Activated T-cell treated with anti-CD3 and anti-CD28 coated beads, Interleukin-2, amount 50 U/mL, for 24 hours (primary cell): ENCODE measurements around the gene ZNF680.
"Not testable (repeated sequence)": the region's sequence is repeated elsewhere in the genome, so short reads cannot be mapped to it uniquely, and the experiment has no call there.

ENCODE experiments used
- DNase-seq: peaks from one replicate; pipeline ENCODE4 v3.0.0-alpha.2; 2020
- H3K27ac Mint-ChIP-seq: 2 replicates; pipeline ENCODE4 v1.8.0; 2020; ENCODE audit warnings: mild to moderate bottlenecking, mixed read lengths
- H3K27me3 Mint-ChIP-seq: 2 replicates; pipeline ENCODE4 v1.8.0; 2020; ENCODE audit warnings: mixed read lengths
- H3K36me3 Mint-ChIP-seq: 2 replicates; pipeline ENCODE4 v1.8.0; 2020; ENCODE audit warnings: low read depth, mixed read lengths
- H3K4me1 Mint-ChIP-seq: 2 replicates; pipeline ENCODE4 v1.8.0; 2020; ENCODE audit warnings: low read depth, mixed read lengths
- H3K4me3 Mint-ChIP-seq: 2 replicates; pipeline ENCODE4 v1.8.0; 2020; ENCODE audit warnings: mild to moderate bottlenecking, moderate library complexity, mixed read lengths
- H3K9me3 Mint-ChIP-seq: 2 replicates; pipeline ENCODE4 v1.8.0; 2020; ENCODE audit warnings: mixed read lengths

The ZNF680 gene

GRCh38 chr7:64570284-64570605 lies 7.4 kb upstream of the ZNF680 start:
- not testable (repeated sequence) for H3K9me3 Mint-ChIP-seq, DNase-seq, H3K36me3 Mint-ChIP-seq
- Mint-ChIP-seq H3K27me3 (peaks cover 15% of the 10 kb centered on the region), H3K4me3 (peak overlapping the region; percentile 76), H3K4me1 (peaks cover 12% of the 10 kb centered on the region), H3K27ac (peak overlapping the region; percentile 76)

- Mint-ChIP-seq H3K27me3 (peaks cover 11% of the 10 kb centered on the region), H3K4me3 (peak overlapping the region; percentile 76), H3K27ac (peak overlapping the region; percentile 76)
- H3K4me1 Mint-ChIP-seq, H3K9me3 Mint-ChIP-seq, H3K36me3 Mint-ChIP-seq: not testable (repeated sequence)
- DNase-seq, result peak; percentile 73
These were observed 6.8 kb upstream of the ZNF680 start for GRCh38 chr7:64569372-64570283.

GRCh38 chr7:64562256-64562625 lies 630 bp downstream of the ZNF680 start:
- no peak for DNase-seq
- Mint-ChIP-seq H3K27ac (peak overlapping the region; percentile 97), H3K36me3 (peaks cover 48% of the 10 kb centered on the region), H3K9me3 (peaks cover 6% of the 10 kb centered on the region), H3K27me3 (no peaks in the 10 kb centered on the region), H3K4me3 (peak overlapping the region; percentile 100), H3K4me1 (peaks cover 30% of the 10 kb centered on the region)

GRCh38 chr7:64559206-64559605 lies 3.7 kb downstream of the ZNF680 start:
- Mint-ChIP-seq H3K9me3 (peaks cover 11% of the 10 kb centered on the region), H3K27ac (peak overlapping the region; percentile 50), H3K27me3 (no peaks in the 10 kb centered on the region), H3K4me3 (no peak overlapping the region), H3K4me1 (peaks cover 37% of the 10 kb centered on the region), H3K36me3 (peaks cover 75% of the 10 kb centered on the region)
- DNase-seq, result no peak

- H3K4me3 Mint-ChIP-seq, result no peak overlapping the region
- peaks cover 79% of the 10 kb centered on the region for H3K36me3 Mint-ChIP-seq
- H3K27me3 Mint-ChIP-seq, result no peaks in the 10 kb centered on the region
- H3K27ac Mint-ChIP-seq, result no peak overlapping the region
- H3K9me3 Mint-ChIP-seq, result peaks cover 11% of the 10 kb centered on the region
- peaks cover 33% of the 10 kb centered on the region for H3K4me1 Mint-ChIP-seq
- DNase-seq, result no peak
These were observed 4.1 kb downstream of the ZNF680 start for GRCh38 chr7:64558781-64559180.

- Mint-ChIP-seq H3K9me3 (peaks cover 11% of the 10 kb centered on the region), H3K4me1 (peaks cover 30% of the 10 kb centered on the region), H3K27me3 (no peaks in the 10 kb centered on the region), H3K4me3 (no peak overlapping the region), H3K36me3 (peaks cover 83% of the 10 kb centered on the region), H3K27ac (no peak overlapping the region)
- no peak for DNase-seq
These were observed 4.6 kb downstream of the ZNF680 start for GRCh38 chr7:64558323-64558705.

- Mint-ChIP-seq H3K4me1 (peaks cover 27% of the 10 kb centered on the region), H3K36me3 (peaks cover 84% of the 10 kb centered on the region), H3K27me3 (no peaks in the 10 kb centered on the region), H3K27ac (no peak overlapping the region), H3K9me3 (peaks cover 11% of the 10 kb centered on the region), H3K4me3 (no peak overlapping the region)
- no peak for DNase-seq
These were observed 5.1 kb downstream of the ZNF680 start for GRCh38 chr7:64557601-64558322.

GRCh38 chr7:64555046-64555445 lies 7.8 kb downstream of the ZNF680 start:
- Mint-ChIP-seq H3K27me3 (no peaks in the 10 kb centered on the region), H3K9me3 (peaks cover 14% of the 10 kb centered on the region), H3K4me1 (peaks cover 16% of the 10 kb centered on the region), H3K27ac (no peak overlapping the region), H3K4me3 (no peak overlapping the region), H3K36me3 (peaks cover 84% of the 10 kb centered on the region)
- DNase-seq, result no peak

GRCh38 chr7:64554188-64554587 lies 8.7 kb downstream of the ZNF680 start:
- Mint-ChIP-seq H3K36me3 (peaks cover 89% of the 10 kb centered on the region), H3K9me3 (peaks cover 16% of the 10 kb centered on the region), H3K4me1 (peaks cover 16% of the 10 kb centered on the region)
- H3K4me3 Mint-ChIP-seq, H3K27ac Mint-ChIP-seq, H3K27me3 Mint-ChIP-seq, DNase-seq: not testable (repeated sequence)

GRCh38 chr7:64551375-64552142 lies 11.3 kb downstream of the ZNF680 start:
- H3K4me3 Mint-ChIP-seq, result no peak overlapping the region
- H3K9me3 Mint-ChIP-seq, result peaks cover 20% of the 10 kb centered on the region
- no peak for DNase-seq
- H3K27me3 Mint-ChIP-seq, result no peaks in the 10 kb centered on the region
- peaks cover 85% of the 10 kb centered on the region for H3K36me3 Mint-ChIP-seq
- H3K4me1 Mint-ChIP-seq, result peaks cover 15% of the 10 kb centered on the region
- H3K27ac Mint-ChIP-seq, result no peak overlapping the region

- Mint-ChIP-seq H3K4me3 (no peak overlapping the region), H3K4me1 (peaks cover 20% of the 10 kb centered on the region), H3K27me3 (no peaks in the 10 kb centered on the region), H3K27ac (no peak overlapping the region), H3K9me3 (peaks cover 12% of the 10 kb centered on the region), H3K36me3 (peaks cover 89% of the 10 kb centered on the region)
- no peak for DNase-seq
These were observed 18.9 kb downstream of the ZNF680 start for GRCh38 chr7:64544010-64544409.

- DNase-seq, result no peak
- Mint-ChIP-seq H3K27me3 (no peaks in the 10 kb centered on the region), H3K4me3 (no peak overlapping the region), H3K9me3 (peaks cover 8% of the 10 kb centered on the region), H3K36me3 (peaks cover 90% of the 10 kb centered on the region), H3K4me1 (peaks cover 15% of the 10 kb centered on the region), H3K27ac (peak overlapping the region; percentile 50)
These were observed 21.2 kb downstream of the ZNF680 start for GRCh38 chr7:64541438-64542359.

- peaks cover 7% of the 10 kb centered on the region for H3K4me1 Mint-ChIP-seq
- H3K27me3 Mint-ChIP-seq, result no peaks in the 10 kb centered on the region
- peaks cover 62% of the 10 kb centered on the region for H3K9me3 Mint-ChIP-seq
- no peak overlapping the region for H3K4me3 Mint-ChIP-seq
- H3K27ac Mint-ChIP-seq, result no peak overlapping the region
- H3K36me3 Mint-ChIP-seq, result peaks cover 95% of the 10 kb centered on the region
- DNase-seq, result no peak
These were observed 29.1 kb downstream of the ZNF680 start for GRCh38 chr7:64533756-64534155.

GRCh38 chr7:64528770-64529169 lies 34.1 kb downstream of the ZNF680 start:
- Mint-ChIP-seq H3K36me3 (peaks cover 94% of the 10 kb centered on the region), H3K27ac (no peak overlapping the region), H3K27me3 (no peaks in the 10 kb centered on the region), H3K9me3 (peaks cover 60% of the 10 kb centered on the region), H3K4me1 (peaks cover 7% of the 10 kb centered on the region), H3K4me3 (no peak overlapping the region)
- no peak for DNase-seq
